ENCODE data around the gene STRAP. TPM values are rescaled to one million over a fixed set of nuclear protein-coding genes. Genes with fewer than 3 reads are reported as not detected.
"Not testable (repeated sequence)": the region's sequence is repeated elsewhere in the genome, so short reads cannot be mapped to it uniquely, and the experiment has no call there.

Gene STRAP
- total RNA-seq, 6 experiments from 2014 or later: 179 to 208 (median 193) TPM

GRCh38 chr12:15933751-15934150 is 51.6 kb downstream of the STRAP start:
- H3K27me3 Mint-ChIP-seq (ENCODE audit: insufficient read depth): no peaks in the 10 kb centered on the region
- peak overlapping the region; percentile 27; the same call in 1 of the 2 replicates for H3K4me3 Mint-ChIP-seq
- no peak for TF ChIP-seq CTCF (IDR thresholded peaks at IDR 0.05)
- H3K27ac Mint-ChIP-seq: peak overlapping the region; percentile 68
- peaks cover 41% of the 10 kb centered on the region for H3K4me1 Mint-ChIP-seq (ENCODE audit: low read depth)
- H3K9me3 Mint-ChIP-seq: peaks cover under 1% of the 10 kb centered on the region
- H3K36me3 Mint-ChIP-seq (ENCODE audit: low read depth): peaks cover 25% of the 10 kb centered on the region
- DNase-seq: peak; percentile 9

- H3K4me3 Mint-ChIP-seq: no peak overlapping the region
- peaks cover 5% of the 10 kb centered on the region for H3K9me3 Mint-ChIP-seq
- no peak overlapping the region for H3K27ac Mint-ChIP-seq
- no peaks in the 10 kb centered on the region for H3K27me3 Mint-ChIP-seq (ENCODE audit: insufficient read depth)
- no peak for TF ChIP-seq CTCF (IDR thresholded peaks at IDR 0.05)
- H3K36me3 Mint-ChIP-seq (ENCODE audit: low read depth): peaks cover 29% of the 10 kb centered on the region
- H3K4me1 Mint-ChIP-seq (ENCODE audit: low read depth): peaks cover 26% of the 10 kb centered on the region
- DNase-seq: no peak
Observed at GRCh38 chr12:15936751-15937150, 54.6 kb downstream of the STRAP start.

- DNase-seq: no peak
- Mint-ChIP-seq H3K4me3 (no peak overlapping the region), H3K27me3 (ENCODE audit: insufficient read depth) (no peaks in the 10 kb centered on the region), H3K36me3 (ENCODE audit: low read depth) (peaks cover 30% of the 10 kb centered on the region), H3K27ac (no peak overlapping the region), H3K4me1 (ENCODE audit: low read depth) (peaks cover 30% of the 10 kb centered on the region), H3K9me3 (peaks cover 5% of the 10 kb centered on the region)
- no peak for TF ChIP-seq CTCF (IDR thresholded peaks at IDR 0.05)
Observed at GRCh38 chr12:15937902-15938301, 55.7 kb downstream of the STRAP start.

- Mint-ChIP-seq H3K27me3 (ENCODE audit: insufficient read depth) (no peaks in the 10 kb centered on the region), H3K4me3 (no peak overlapping the region), H3K27ac (no peak overlapping the region), H3K36me3 (ENCODE audit: low read depth) (peaks cover 22% of the 10 kb centered on the region), H3K4me1 (ENCODE audit: low read depth) (peaks cover 17% of the 10 kb centered on the region), H3K9me3 (peaks cover 5% of the 10 kb centered on the region)
- TF ChIP-seq CTCF (IDR thresholded peaks at IDR 0.05): no peak
- DNase-seq: no peak
Observed at GRCh38 chr12:15939111-15939510, 56.9 kb downstream of the STRAP start.

GRCh38 chr12:15942475-15942874 is 60.3 kb downstream of the STRAP start:
- peaks cover 24% of the 10 kb centered on the region for H3K4me1 Mint-ChIP-seq (ENCODE audit: low read depth)
- no peak for DNase-seq

GRCh38 chr12:15943519-15943918 is 61.3 kb downstream of the STRAP start:
- H3K27ac Mint-ChIP-seq; DNase-seq; H3K27me3 Mint-ChIP-seq (ENCODE audit: insufficient read depth); H3K4me3 Mint-ChIP-seq: not testable (repeated sequence)
- Mint-ChIP-seq H3K9me3 (peaks cover 12% of the 10 kb centered on the region), H3K4me1 (ENCODE audit: low read depth) (peaks cover 24% of the 10 kb centered on the region), H3K36me3 (ENCODE audit: low read depth) (peaks cover 38% of the 10 kb centered on the region)

More at GRCh38 chr12:15942475-15942874, 60.3 kb downstream of the STRAP start:
- peaks cover 12% of the 10 kb centered on the region for H3K9me3 Mint-ChIP-seq
- H3K4me3 Mint-ChIP-seq: no peak overlapping the region
- H3K36me3 Mint-ChIP-seq (ENCODE audit: low read depth): peaks cover 31% of the 10 kb centered on the region
- H3K27ac Mint-ChIP-seq: no peak overlapping the region
- no peak for TF ChIP-seq CTCF (IDR thresholded peaks at IDR 0.05)
- no peaks in the 10 kb centered on the region for H3K27me3 Mint-ChIP-seq (ENCODE audit: insufficient read depth)

GRCh38 chr12:15948461-15948860 is 66.3 kb downstream of the STRAP start:
- not testable (repeated sequence) for H3K27ac Mint-ChIP-seq; H3K4me3 Mint-ChIP-seq; H3K4me1 Mint-ChIP-seq (ENCODE audit: low read depth); DNase-seq; H3K27me3 Mint-ChIP-seq (ENCODE audit: insufficient read depth)
- peaks cover 12% of the 10 kb centered on the region for H3K9me3 Mint-ChIP-seq
- H3K36me3 Mint-ChIP-seq (ENCODE audit: low read depth): peaks cover 22% of the 10 kb centered on the region; the same call in 1 of the 2 replicates
